Chondrocyte (in vitro differentiated cells): ENCODE data around the gene POGLUT2. TPM values are rescaled to one million over a fixed set of nuclear protein-coding genes. Genes with fewer than 3 reads are reported as not detected.
A peak's percentile ranks its signal among the peaks of the same experiment; 100 is the strongest.

Source experiments
- DNase-seq: peaks from one replicate; pipeline ENCODE4 v3.0.0; 2021; ENCODE audit warnings: mixed read lengths, low spot score
- H3K27ac Mint-ChIP-seq: one replicate; pipeline ENCODE4 v1.8.0; 2021; ENCODE audit warnings: mild to moderate bottlenecking, moderate library complexity, mixed read lengths; ENCODE audit not compliant: unreplicated experiment
- H3K27me3 Mint-ChIP-seq: 2 replicates; pipeline ENCODE4 v1.8.0; 2021; ENCODE audit warnings: low read depth, mixed read lengths
- H3K36me3 Mint-ChIP-seq: 2 replicates; pipeline ENCODE4 v1.8.0; 2021; ENCODE audit warnings: low read depth, mixed read lengths
- H3K4me1 Mint-ChIP-seq: 2 replicates; pipeline ENCODE4 v1.8.0; 2021; ENCODE audit warnings: low read depth, mild to moderate bottlenecking, mixed read lengths
- H3K4me3 Mint-ChIP-seq: one replicate; pipeline ENCODE4 v1.8.0; 2021; ENCODE audit warnings: mild to moderate bottlenecking, moderate library complexity, mixed read lengths; ENCODE audit not compliant: unreplicated experiment
- H3K9me3 Mint-ChIP-seq: 2 replicates; pipeline ENCODE4 v1.8.0; 2021; ENCODE audit warnings: low read depth, mixed read lengths
- total RNA-seq: library from RNA; stranded (reverse); gene quantifications from 3 replicates; pipeline ENCODE4 v1.2.1, GENCODE V29; 2021
- TF ChIP-seq, protein P1 (sequence below): fragments of 200-600 bp; sonication (generic); IDR thresholded peaks from 2 replicates; pipeline ENCODE4 v1.5.0; 2021; ENCODE audit warnings: antibody characterized with exemption, mild to moderate bottlenecking, moderate library complexity

POGLUT2 gene
- total RNA-seq, 1 donor from 2014 or later, result 37.3 TPM

DNA sequence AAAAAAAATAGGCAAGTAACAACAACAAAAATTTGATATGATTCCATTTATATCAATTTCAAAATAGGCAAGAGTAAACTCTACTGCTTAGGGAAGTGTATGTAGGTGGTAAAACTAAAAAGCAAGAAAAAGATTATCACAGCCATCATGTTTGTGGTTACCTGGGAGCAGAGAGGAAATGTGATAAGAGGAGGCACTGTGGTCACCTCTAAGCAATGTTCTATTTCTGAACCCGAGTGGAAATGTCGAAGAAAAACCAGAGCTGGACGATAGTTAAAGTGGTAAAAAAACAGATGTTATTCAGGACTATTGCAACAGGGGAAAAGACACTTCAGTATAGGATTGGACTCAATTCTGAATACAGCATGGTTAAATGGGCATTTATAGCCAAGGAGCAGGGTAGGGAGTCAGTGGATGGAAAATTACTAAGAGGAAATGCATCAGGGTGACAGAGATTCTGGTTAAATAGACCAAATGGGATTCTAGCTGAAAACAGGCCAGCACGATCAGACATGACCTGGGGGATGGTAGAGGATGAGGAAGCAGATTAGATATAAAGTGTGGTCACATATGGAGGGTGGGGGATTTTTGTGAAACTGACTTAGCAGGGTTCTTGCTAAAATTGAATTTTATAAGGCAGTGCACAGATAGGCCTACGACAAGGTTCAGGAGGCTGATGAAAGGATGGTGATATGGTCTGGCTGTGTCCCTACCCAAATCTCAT is 19.2 kb downstream of the POGLUT2 start:
- DNase-seq, result no peak
- Mint-ChIP-seq H3K36me3 (peaks cover 13% of the 10 kb centered on the region), H3K27me3 (no peaks in the 10 kb centered on the region), H3K4me1 (peaks cover 1% of the 10 kb centered on the region), H3K4me3 (no peak overlapping the region), H3K9me3 (no peaks in the 10 kb centered on the region), H3K27ac (no peak overlapping the region)
- TF ChIP-seq, protein P1, sequence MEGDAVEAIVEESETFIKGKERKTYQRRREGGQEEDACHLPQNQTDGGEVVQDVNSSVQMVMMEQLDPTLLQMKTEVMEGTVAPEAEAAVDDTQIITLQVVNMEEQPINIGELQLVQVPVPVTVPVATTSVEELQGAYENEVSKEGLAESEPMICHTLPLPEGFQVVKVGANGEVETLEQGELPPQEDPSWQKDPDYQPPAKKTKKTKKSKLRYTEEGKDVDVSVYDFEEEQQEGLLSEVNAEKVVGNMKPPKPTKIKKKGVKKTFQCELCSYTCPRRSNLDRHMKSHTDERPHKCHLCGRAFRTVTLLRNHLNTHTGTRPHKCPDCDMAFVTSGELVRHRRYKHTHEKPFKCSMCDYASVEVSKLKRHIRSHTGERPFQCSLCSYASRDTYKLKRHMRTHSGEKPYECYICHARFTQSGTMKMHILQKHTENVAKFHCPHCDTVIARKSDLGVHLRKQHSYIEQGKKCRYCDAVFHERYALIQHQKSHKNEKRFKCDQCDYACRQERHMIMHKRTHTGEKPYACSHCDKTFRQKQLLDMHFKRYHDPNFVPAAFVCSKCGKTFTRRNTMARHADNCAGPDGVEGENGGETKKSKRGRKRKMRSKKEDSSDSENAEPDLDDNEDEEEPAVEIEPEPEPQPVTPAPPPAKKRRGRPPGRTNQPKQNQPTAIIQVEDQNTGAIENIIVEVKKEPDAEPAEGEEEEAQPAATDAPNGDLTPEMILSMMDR, result no peak

DNA sequence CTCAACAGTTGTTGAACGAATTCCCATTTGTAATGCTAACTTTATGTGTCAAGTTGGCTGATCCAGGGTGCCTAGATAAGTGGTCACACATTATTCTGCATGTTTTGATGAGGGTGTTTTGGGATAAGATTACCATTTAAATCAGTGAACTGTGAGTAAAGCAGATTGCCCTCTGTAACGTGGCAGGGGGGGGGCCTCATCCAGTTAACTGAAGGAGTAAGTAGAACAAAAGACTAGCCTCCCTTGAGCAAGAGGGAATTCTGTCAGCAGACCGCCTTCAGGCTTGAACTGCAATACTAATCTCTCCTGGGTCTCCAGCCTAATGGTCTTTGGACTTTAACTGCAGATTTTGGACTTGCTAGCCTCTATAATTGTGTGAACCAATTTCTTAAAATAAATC is 21.0 kb downstream of the POGLUT2 start:
- H3K4me1 Mint-ChIP-seq, result peaks cover 9% of the 10 kb centered on the region
- H3K27ac Mint-ChIP-seq, result no peak overlapping the region
- TF ChIP-seq, protein P1, result no peak
- no peaks in the 10 kb centered on the region for H3K9me3 Mint-ChIP-seq
- H3K4me3 Mint-ChIP-seq, result no peak overlapping the region
- no peaks in the 10 kb centered on the region for H3K27me3 Mint-ChIP-seq
- no peak for DNase-seq
- H3K36me3 Mint-ChIP-seq, result peaks cover 9% of the 10 kb centered on the region

DNA sequence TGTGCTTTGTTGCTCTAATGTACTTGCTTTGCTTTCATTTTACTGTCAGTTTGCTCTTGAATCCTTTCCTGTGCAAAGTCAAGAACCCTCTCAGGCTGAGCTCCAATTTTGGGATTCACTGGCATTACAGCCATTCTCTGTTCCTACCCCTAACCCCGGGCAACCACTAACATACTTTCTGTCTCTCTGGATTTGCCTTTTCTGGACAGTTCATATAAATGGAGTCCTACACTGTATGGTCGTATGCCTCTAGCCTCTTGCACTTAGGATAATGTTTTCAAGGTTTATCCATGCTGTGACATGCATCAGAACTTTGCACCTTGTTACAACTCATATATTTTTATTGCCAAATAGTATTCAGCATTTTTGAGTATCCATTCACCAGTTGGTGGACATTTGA is 22.5 kb downstream of the POGLUT2 start:
- H3K36me3 Mint-ChIP-seq, result peaks cover 3% of the 10 kb centered on the region
- DNase-seq, result no peak
- TF ChIP-seq, protein P1, result no peak
- no peak overlapping the region for H3K27ac Mint-ChIP-seq
- H3K4me1 Mint-ChIP-seq, result peaks cover 22% of the 10 kb centered on the region
- no peaks in the 10 kb centered on the region for H3K27me3 Mint-ChIP-seq
- no peak overlapping the region for H3K4me3 Mint-ChIP-seq
- no peaks in the 10 kb centered on the region for H3K9me3 Mint-ChIP-seq

DNA sequence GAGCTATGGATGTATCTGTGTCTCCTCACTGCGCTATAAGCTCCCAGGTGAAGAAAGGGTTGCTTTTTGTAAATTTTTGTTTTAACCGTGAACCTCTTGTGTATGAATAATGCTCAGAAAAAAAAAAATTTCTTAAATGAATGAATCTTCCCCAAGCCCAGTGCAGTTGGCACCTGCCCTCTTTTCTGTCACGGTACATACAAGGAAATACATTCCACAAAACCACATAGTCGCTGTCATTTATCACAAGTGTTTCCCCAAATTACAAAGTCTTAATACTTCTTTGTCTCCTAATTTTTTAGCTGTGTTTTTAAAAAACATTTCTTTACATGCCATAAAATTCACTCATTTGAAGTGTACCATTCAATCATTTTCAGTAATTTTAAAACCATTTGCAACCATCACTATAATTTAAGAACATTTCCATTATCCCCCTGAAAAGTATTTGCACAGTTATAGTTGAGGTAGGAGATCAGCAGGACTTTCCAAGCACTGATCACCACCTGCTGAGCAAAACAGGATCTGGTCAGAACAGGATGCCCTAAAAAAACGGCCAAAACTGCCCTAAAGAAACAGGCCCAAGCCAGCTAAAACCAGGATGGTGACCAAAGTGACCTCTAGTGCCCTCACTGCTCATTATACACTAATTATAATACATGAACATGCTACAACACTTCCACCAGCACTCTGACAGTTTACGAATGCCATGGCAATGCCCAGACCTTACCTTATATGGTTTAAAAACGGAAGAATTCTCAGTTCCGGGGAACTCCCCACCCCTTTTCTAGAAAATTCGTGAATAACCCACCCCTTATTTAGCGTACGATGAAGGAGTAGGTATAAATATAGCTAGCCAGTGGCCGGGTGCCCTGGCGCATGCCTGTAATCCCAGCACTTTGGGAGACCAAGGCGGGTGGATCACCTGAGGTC is 23.9 kb downstream of the POGLUT2 start:
- Mint-ChIP-seq H3K27me3 (no peaks in the 10 kb centered on the region), H3K27ac (peak overlapping the region; percentile 63), H3K4me1 (peaks cover 34% of the 10 kb centered on the region), H3K36me3 (no peaks in the 10 kb centered on the region), H3K9me3 (no peaks in the 10 kb centered on the region), H3K4me3 (peak overlapping the region; percentile 91)
- no peak for DNase-seq
- TF ChIP-seq, protein P1, result no peak

DNA sequence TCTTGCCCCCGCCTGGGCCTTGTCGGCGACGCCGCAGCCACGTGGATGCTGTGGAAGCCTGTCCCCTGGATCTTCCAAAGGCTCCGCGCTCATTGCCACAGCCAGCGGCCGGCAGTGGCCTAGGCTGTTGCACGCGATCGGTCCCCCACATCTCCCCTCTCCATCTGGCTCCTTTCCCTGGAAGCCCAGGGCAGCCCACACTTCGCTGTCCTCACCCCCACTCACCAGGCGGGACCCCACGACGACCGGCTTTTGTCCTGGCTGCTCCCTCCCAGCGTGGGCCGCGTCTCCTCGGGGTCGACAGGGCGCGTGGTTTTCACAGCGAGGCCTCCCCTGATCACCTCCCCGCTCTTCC is 24.6 kb downstream of the POGLUT2 start:
- Mint-ChIP-seq H3K27me3 (no peaks in the 10 kb centered on the region), H3K4me1 (peaks cover 35% of the 10 kb centered on the region), H3K9me3 (no peaks in the 10 kb centered on the region), H3K4me3 (peak overlapping the region; percentile 91), H3K36me3 (no peaks in the 10 kb centered on the region), H3K27ac (peak overlapping the region; percentile 81)
- no peak for DNase-seq
- TF ChIP-seq, protein P1, result no peak
